ENCODE data around the gene DHRS11.
"Not testable (repeated sequence)": the region's sequence is repeated elsewhere in the genome, so short reads cannot be mapped to it uniquely, and the experiment has no call there.

Gene DHRS11

DNA sequence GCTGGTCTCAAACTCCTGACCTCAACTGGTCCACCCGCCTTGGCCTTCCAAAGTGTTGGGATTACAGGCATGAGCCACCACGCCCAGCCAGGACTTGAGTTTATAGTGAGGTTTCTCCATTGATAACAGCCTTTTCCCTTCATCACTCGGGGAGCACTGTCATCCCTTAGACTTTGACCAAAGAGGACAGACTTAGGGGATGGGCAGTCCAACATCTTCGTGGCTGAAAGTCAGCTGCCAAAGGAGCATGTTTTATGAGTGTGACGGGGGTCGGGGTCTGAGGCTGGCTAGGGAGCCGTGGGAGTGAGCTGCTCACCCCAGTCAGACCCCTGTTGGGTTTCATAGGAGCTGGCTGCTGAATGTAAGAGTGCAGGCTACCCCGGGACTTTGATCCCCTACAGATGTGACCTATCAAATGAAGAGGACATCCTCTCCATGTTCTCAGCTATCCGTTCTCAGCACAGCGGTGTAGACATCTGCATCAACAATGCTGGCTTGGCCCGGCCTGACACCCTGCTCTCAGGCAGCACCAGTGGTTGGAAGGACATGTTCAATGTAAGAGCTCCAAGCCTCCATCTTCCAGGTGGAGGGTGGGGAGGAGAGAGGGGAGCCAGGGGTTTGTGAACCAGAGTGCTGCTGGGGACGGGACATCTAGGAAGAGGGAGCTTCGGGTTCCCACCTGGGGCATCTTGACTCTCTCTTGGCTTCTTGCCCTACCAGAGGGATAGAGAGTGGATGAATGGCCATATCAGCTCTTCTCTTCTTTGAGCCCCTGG is 3.1 kb downstream of the DHRS11 start:
- no peak for DNase-seq

DNA sequence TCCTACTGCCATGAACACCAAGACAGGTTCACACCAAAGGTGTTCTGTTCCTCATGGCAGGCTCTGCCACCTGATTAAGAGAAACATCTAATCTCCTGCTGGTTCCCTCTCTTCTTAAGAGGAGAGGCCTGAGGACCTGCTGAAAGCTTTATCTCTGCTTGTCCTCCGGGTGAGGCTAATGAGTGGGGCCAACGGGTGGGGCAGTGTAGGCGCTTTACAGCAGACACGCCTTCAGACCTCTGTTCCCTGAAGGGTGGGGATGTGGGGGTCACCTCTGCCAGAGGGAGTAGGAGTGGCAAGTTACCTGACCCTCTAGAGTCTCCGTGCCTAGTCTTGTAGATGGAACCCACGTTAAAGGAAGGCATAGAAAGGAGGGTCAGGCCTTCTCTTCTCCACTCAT is 5.5 kb downstream of the DHRS11 start:
- no peak for DNase-seq

DNA sequence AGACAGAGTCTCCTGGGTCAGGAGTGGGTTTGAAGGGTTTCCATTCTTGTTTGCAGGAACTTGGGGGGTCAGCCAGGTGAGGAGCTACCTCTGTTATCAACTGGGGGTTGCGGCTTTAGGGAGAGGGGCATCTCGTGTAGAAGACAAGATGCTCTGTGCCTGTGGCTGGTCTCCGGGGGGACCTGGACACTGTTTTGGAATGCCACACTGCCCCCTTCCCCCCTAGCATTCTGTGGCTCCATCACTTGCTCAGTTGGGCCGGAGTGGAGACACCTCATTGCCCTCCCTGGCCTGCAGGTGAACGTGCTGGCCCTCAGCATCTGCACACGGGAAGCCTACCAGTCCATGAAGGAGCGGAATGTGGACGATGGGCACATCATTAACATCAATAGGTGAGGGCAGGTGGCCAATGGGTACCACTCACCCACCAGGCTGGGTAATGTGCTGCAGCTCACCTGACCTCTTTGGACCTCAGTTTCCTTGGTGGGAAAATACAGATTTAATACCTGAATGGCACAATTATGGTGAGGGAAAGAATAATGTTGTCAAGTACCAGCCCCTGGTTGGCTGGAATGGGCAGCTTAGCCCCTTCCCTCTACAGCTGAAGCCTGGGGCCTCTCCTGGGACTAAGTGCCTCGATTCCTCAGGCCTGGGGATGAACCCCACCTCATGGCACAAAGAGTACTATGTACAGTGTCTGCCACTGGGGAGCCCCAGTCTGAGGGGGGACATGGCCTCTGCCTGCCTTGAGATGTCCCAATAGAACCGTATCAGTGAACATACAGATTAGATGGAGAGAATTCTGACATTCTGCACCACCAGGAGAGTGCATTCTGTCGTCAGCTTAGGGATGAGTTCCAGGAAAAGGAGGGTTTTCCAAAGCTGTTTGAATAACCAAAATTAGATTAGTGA is 6.4 kb downstream of the DHRS11 start:
- DNase-seq, result no peak

DNA sequence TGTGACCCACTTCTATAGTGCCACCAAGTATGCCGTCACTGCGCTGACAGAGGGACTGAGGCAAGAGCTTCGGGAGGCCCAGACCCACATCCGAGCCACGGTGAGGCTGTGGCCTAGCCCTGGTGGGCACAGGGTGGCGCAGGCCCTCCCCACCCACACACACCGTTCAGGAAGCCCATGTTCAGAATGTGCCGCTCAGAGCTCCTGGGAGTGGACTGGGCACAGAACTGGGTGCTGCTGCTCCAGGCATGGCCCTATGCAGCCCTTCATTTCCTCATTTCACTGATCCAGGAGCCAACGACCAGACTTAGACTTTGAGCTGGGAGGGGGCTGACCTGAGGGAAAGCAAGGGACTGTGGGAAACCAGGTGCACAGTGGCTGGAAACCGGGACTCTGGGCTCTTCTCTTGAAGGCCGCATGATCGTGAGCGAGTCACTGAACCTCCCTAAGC is 7.3 kb downstream of the DHRS11 start:
- no peak for DNase-seq

DNA sequence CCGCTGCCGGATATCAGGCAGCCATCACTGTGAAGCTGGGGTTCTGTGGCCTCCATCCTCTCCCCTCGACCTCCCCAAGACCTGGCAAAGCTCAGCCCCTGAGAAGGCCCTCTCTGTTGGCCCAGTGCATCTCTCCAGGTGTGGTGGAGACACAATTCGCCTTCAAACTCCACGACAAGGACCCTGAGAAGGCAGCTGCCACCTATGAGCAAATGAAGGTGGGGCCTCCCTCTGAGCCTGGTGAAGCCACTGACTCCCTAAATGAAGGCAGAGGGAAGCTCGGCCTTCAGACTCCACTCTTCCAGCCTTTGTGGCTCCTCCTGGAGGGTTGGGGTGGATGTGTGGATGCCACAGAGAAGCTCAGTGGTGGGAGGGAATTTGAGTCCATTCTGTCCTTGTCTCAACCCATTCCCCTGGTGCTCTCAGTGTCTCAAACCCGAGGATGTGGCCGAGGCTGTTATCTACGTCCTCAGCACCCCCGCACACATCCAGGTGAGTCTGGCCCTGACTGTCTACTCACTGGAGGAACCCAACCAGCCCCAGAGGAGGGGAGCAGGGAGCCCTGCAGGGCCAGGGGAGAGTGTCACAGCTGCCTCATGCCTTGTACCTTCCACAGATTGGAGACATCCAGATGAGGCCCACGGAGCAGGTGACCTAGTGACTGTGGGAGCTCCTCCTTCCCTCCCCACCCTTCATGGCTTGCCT is 8.0 kb downstream of the DHRS11 start:
- DNase-seq, result no peak

DNA sequence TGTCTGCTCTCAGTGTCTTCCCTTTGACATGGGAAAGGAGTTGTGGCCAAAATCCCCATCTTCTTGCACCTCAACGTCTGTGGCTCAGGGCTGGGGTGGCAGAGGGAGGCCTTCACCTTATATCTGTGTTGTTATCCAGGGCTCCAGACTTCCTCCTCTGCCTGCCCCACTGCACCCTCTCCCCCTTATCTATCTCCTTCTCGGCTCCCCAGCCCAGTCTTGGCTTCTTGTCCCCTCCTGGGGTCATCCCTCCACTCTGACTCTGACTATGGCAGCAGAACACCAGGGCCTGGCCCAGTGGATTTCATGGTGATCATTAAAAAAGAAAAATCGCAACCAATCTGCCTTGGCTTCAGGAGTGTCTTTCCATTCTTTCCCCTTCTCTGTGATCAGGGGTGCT is 8.8 kb downstream of the DHRS11 start:
- no peak for DNase-seq

DNA sequence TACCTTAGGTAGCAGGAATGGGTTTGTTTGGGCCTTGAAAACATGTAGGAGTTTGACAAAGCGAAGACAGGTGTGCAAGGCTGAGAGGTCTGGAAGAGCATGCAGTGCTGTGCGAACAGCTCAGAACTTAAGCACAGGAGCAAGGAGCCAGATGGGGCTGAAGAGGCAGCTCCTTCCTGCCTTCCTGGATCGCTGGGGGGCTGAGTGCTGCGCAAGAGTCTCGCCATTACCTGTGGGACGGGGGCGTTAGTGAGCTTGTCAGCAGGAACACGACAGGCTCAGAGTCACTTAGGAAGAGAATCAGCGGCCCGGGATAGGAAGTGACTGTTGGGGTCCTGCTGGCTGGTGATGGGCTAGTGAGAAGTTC is 9.2 kb downstream of the DHRS11 start:
- DNase-seq, result no peak

DNA sequence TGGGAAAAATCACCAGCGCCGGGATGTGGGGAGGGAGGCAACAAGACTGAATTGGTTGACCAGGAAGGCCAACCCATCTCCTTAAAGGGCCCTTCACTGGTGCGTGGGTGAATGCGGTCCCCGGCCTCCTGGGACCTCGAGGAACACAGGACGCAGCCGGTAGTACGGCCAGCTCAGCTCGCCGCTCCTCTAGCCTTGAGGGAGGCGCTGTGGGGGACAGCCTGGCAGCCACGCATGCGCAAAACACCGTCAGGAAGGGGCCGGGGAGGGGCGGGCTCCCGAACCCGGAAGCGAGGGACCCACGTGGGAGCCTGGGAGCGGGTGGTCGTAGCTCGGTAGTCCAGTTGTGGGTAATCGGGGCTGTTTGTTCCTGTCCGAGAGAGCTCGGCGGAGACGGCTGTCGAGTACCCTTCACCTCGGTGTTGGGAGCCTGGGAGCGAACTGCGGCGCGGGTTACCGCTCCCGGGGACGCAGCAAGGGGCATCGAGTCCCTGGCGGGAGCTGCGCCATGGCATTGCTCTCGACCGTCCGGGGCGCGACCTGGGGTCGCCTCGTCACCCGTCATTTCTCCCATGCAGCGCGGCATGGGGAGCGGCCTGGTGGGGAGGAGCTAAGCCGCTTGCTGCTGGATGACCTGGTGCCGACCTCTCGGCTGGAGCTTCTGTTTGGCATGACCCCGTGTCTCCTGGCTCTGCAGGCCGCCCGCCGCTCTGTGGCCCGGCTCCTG is 9.8 kb downstream of the DHRS11 start, which contains the start of gene MRM1:
MRM1 (plus strand) TSS at position 281 of the 727 bp plus-strand sequence; CDS start at position 509, 228 bp downstream.
- DNase-seq, result peak; percentile 89

DNA sequence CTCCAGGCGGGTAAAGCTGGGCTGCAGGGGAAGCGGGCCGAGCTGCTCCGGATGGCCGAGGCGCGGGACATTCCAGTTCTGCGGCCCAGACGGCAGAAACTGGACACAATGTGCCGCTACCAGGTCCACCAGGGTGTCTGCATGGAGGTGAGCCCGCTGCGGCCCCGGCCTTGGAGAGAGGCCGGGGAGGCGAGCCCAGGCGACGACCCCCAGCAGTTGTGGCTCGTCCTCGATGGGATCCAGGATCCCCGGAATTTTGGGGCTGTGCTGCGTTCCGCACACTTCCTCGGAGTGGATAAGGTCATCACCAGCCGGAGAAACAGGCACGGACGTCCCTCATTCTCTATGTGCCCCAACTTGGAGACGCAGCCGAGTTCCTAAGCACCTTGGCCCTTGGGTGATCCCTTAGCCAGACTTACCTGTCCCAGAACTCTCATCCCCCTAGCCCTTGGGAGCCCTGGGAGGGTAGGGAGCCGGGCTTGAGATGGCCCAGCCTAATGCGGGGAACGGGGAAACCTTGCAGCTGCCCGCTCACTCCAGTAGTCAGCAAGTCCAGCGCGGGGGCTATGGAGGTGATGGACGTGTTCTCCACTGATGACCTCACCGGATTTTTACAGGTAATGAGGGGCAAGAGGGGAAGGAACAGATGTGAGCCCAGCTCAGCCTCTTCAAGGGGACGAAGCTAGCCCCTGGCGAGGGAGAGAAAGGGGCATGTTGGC is 10.5 kb downstream of the DHRS11 start:
- DNase-seq, result no peak

DNA sequence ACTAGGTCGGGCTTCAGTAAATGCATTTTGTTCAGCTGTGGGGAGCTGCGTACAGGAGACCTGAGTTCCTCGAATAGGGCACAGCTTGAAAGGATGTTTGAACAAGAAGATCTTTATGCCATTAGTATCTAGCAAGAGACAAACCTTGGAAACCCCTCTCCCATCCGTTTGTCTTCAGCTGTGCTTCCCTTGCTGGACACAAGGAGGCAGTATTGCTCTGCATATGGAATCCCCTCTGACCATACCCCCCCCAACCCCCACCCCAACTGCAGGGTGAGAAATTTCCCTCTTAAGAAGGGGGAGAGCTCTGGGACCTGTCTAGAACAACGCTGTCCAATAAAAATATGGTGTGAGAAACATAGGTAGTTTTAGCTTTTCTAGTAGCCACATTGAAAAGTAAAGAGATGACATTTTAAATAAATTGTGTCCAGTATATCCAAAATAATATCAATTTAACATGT is 11.3 kb downstream of the DHRS11 start:
- DNase-seq, result peak; percentile 58

DNA sequence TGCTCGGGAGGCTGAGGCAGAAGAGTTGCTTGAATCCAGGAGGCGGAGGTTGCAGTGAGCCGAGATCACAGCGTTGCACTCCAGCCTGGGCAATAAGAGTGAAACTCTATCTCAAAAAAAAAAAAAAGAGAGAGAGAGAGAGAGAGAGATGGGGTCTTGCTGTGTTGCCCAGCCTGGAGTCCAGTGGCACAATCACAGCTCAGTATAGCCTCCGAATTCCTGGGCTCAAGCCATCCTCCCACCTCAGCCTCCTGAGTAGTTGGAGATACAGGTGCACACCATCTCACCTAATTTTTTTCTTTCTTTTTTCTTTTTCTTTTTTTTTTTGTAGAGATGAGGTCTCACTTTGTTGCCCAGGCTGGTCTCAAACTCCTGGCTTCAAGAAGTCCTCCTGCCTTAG is 13.3 kb downstream of the DHRS11 start:
- DNase-seq, result not testable (repeated sequence)

DNA sequence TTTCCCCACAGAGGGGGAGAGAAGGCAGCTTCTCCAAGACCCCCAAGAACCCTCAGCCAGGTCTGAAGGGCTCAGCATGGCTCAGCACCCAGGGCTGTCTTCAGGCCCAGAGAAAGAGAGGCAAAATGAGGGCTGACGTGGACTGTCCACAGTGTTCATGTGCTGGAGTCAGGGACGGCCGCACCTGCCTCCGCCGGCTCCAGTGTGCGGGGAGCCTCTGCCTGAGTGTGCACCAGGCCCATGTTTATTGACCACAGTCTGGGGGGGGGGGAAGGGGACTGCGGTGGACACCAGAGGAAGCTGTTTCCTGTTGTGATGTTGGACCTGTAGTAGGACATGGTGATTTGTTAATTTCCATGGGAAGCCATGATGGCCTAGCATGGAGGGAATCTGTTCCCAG is 16.6 kb downstream of the DHRS11 start:
- DNase-seq, result no peak

DNA sequence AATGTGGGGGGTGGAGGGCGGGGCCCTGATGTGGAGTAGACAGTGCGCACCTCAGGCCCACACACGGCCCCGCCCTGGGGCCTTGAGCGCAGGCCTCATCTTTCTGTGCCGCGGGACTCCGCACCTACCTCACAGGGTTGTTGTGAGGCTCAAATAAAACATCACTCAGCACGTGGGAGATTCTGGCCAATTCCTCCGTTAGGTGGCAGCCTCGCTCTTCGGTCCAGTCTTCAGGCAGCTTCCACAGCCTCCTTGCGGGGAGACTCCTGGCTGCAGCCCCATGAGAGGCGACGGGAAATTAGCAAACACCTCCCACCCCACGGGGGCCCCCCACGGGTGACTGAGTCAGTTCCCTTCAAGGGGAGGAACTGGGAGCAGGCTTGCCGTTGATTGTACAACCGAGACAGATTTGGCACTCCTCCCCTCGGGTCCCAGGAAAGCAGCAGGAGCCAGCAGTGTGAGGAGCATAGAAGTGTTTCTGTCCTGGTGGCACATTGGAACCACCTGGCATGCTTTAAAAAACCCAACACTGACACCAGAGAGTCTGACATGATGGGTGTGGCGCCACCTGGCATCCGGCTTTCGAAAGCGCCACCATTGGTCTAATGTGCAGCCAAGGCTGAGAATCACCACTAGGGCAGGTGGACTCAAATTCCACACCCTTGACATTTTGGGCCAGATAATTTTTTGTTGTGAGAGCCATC is 17.3 kb downstream of the DHRS11 start:
- DNase-seq, result peak; percentile 32

DNA sequence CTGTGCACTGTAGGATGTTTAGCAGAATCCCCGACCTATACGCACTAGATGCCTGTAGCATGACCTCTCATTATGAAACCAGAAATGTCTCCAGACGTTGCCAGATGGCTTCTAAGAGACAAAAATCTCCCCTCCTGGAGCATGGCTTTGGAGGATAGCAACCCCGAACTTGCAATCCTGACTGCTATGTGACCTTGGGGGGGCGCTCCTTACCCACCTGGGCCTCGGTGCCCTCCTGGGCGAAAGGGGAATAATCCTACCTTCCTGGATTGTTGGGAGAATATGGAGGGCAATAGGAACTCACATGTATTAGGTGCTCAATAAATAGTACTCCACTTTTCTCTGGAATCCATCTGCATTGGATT is 17.8 kb downstream of the DHRS11 start:
- DNase-seq, result no peak

DNA sequence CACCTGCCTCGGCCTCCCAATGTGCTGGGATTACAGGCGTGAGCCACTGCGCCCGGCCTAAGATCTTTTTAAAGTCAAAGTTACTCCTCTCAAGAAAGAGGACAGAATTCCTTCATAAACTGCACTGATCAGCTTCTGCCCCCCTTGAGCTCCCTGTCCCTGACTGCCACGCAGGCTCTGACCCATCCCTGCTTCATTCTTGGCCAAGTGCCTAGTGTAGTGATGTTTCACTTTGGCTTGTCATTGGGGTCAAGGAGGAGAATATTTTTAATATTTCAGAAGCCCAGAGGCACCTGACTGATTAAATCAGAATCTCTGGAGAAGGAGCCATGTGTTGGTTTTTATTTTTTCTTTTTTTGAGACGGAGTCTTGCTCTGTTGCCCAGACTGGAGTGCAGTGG is 18.8 kb downstream of the DHRS11 start:
- peak; percentile 26 for DNase-seq

DNA sequence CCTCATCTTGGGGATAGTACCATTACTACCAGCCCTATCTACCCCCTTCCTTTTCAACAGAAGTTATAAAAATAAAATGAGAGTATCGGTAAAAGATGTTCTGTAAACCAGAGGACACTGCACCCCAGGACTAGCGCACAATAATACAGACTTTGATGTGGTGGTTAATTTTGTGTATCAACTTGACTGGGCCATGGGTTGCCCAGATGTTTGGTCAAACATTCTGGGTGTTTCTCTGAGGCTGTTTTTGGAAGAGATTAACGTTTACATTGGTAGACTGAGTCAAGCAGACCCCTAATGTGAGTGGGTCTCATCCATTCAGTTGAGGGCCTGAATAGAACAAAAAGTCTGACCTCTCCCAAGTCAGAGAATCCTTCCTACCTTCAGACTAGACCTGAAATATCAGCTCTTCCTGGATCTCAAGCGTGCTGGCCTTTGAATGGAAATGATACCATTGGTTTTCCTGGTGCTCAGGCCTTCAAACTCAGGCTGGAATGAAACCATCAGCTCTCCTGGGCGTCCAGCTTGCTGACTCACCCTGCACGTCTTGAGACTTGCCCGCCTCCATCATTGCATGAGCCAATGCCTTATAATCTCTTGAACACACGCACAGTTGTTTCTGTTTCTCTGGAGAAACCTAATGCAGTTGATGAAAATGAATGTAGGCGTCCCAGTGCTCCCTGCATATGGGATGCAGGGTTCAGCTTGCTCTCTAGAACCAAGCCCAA is 19.8 kb downstream of the DHRS11 start:
- DNase-seq, result peak; percentile 74

DNA sequence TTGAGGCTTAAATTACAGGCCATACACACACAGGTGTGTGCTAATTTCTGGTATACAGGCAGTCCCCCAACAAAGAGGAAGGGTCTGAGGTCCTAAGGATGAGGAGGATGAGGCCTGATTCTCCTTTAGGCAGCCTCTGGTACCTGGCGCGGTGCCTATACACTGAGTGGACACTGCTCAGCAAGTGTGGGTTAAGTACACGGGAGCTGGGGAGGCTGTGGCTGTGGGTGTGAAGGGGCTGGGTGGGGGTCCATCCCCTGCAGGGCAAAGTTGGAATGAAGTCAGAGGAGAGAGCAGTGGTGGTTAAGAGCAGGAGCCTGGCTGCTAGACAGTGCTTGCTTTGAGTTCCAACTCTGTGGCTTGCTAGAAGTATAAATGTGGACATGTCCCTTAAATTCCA is 20.6 kb downstream of the DHRS11 start:
- no peak for DNase-seq

DNA sequence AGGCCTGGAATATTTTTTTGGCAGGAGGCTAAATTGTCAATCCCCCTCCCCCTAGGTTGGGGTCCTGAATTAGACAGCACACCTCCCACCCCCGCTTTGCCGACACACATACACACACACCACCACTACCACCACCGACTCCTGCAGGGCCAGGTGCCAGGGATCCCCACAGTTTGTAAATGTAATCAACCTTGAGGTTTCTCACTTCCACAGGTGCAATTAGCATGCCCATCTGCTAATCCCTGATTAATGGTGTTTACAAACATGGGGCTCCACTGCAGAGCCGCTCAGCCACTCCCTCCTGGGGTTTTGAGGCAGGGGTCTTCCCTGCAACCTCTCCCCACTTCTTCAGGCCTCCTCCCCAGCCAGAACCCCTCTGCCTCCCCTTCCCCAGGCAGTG is 21.5 kb downstream of the DHRS11 start:
- no peak for DNase-seq

DNA sequence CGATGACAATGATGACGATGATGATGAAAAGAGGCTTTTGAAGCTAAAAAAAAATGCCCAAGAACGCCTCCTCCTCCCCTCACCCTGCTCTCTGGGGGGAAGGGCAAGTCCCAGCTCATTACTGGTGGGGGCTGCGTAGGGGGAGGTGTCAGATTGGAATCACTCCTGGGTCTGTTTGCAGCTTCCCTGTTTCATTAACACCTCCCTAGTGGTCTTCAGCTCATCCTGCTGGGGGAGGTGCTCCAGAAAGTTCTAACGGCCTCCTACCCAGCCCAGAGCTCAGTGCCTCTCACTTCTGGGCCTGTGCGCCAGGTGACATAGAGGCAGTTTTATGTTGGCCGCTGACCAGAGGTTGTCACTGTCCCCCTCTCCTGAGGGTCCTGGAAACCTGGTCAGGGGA is 22.4 kb downstream of the DHRS11 start:
- DNase-seq, result no peak

DNA sequence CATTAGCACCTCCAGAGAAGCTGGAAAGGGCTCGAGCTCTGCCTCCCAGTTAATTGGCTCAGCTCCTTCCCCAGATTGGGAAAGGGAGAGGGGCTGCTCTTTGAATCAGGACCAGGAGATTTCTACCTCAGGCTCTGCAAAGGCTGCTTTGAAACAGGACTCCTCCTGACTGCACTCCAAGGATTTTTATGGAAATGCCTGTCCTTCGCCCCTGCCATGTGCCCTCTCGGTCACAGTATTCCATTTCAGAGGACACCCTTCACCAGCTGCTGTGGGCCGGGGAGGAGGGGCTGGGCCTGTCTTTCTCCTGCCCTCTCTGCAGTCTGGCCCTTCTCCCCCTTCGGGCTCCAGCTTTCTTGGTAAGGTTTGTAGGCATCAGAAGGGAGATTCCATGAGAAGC is 23.3 kb downstream of the DHRS11 start:
- no peak for DNase-seq
